GM19043 (cell line): ENCODE results near the gene CCK.
"Not testable (repeated sequence)": the region's sequence is repeated elsewhere in the genome, so short reads cannot be mapped to it uniquely, and the experiment has no call there.

Experiments
- ATAC-seq: cut with Tn5 transposase; IDR thresholded peaks from one replicate; pipeline ENCODE4 v1.9.1; 2021; ENCODE audit warnings: low read depth; ENCODE audit not compliant: unreplicated experiment

CCK gene

GRCh38 chr3:42266085-42266484 is at the start of gene CCK:
Gene CCK (minus strand): TSS chr3:42266185. CDS start chr3:42263630, 2,555 bp downstream.
- no peak for ATAC-seq

- ATAC-seq, result no peak
Measured at GRCh38 chr3:42314411-42314810, 48.4 kb upstream of the CCK start.

- ATAC-seq, result no peak
Measured at GRCh38 chr3:42308651-42309050, 42.7 kb upstream of the CCK start.

- ATAC-seq, result no peak
Measured at GRCh38 chr3:42306499-42306898, 40.5 kb upstream of the CCK start.

GRCh38 chr3:42302924-42303634 is 37.1 kb upstream of the CCK start:
- peak; percentile 80 for ATAC-seq

GRCh38 chr3:42301446-42302175 is 35.6 kb upstream of the CCK start:
- ATAC-seq, result no peak

- ATAC-seq, result no peak
Measured at GRCh38 chr3:42300778-42301177, 34.8 kb upstream of the CCK start.

GRCh38 chr3:42300013-42300412 is 34.0 kb upstream of the CCK start:
- ATAC-seq, result no peak

GRCh38 chr3:42298259-42298658 is 32.3 kb upstream of the CCK start:
- no peak for ATAC-seq

- no peak for ATAC-seq
Measured at GRCh38 chr3:42292009-42292408, 26.0 kb upstream of the CCK start.

- ATAC-seq, result peak; percentile 66
Measured at GRCh38 chr3:42290966-42291714, 25.2 kb upstream of the CCK start.

- ATAC-seq, result no peak
Measured at GRCh38 chr3:42289026-42289425, 23.0 kb upstream of the CCK start.

GRCh38 chr3:42288385-42288784 is 22.4 kb upstream of the CCK start:
- no peak for ATAC-seq

GRCh38 chr3:42287423-42287822 is 21.4 kb upstream of the CCK start:
- not testable (repeated sequence) for ATAC-seq

- ATAC-seq, result no peak
Measured at GRCh38 chr3:42277676-42278075, 11.7 kb upstream of the CCK start.

- ATAC-seq, result peak; percentile 92
Measured at GRCh38 chr3:42276141-42277132, 10.5 kb upstream of the CCK start.

GRCh38 chr3:42275217-42275616 is 9.2 kb upstream of the CCK start:
- ATAC-seq, result no peak

- ATAC-seq, result no peak
Measured at GRCh38 chr3:42274266-42274665, 8.3 kb upstream of the CCK start.

- no peak for ATAC-seq
Measured at GRCh38 chr3:42273361-42273760, 7.4 kb upstream of the CCK start.

- no peak for ATAC-seq
Measured at GRCh38 chr3:42271786-42272185, 5.8 kb upstream of the CCK start.
